GM23338 (cell line): ENCODE data around the gene ARMC9.

Experiments
- CREB1 ChIP-seq: fragments of 250-450 bp; sonication (Bioruptor Pico); IDR thresholded peaks from 2 replicates; pipeline ENCODE4 v1.5.0; 2020; ENCODE audit warnings: low read depth, mild to moderate bottlenecking, moderate library complexity
- CTCF ChIP-seq, 2 experiments: fragments of 200-600 bp in 1 of 2; sonication (generic) in 1 of 2; conservative IDR thresholded peaks; 2 replicates each; pipeline versions ENCODE4 v1.5.1 to v1.6.1; 2016 to 2017; ENCODE audit warnings: antibody characterized with exemption in 2 of 2, low read depth in 2 of 2, mild to moderate bottlenecking in 2 of 2, moderate library complexity in 1 of 2
- EZH2 ChIP-seq: fragments of 200-600 bp; sonication (generic); IDR thresholded peaks from one replicate; pipeline ENCODE4 v1.8.0; 2017; ENCODE audit warnings: antibody characterized with exemption, mild to moderate bottlenecking, low read depth; ENCODE audit not compliant: unreplicated experiment
- EZH2phosphoT487 ChIP-seq: fragments of 200-600 bp; sonication (generic); IDR thresholded peaks from one replicate; pipeline ENCODE4 v1.8.1; 2018; ENCODE audit warnings: antibody characterized with exemption; ENCODE audit not compliant: unreplicated experiment
- JUNB ChIP-seq: IDR thresholded peaks from one replicate; pipeline ENCODE4 v1.6.1; 2016; ENCODE audit warnings: antibody characterized with exemption; ENCODE audit not compliant: unreplicated experiment
- NANOG ChIP-seq: IDR thresholded peaks from 2 replicates; pipeline ENCODE4 v1.6.1; 2016; ENCODE audit warnings: antibody characterized with exemption, borderline replicate concordance
- POLR2AphosphoS5 ChIP-seq: IDR thresholded peaks from 2 replicates; pipeline ENCODE4 v1.6.1; 2016; ENCODE audit warnings: antibody characterized with exemption, low read depth
- REST ChIP-seq: IDR thresholded peaks from one replicate; pipeline ENCODE4 v1.6.1; 2018; ENCODE audit warnings: antibody characterized with exemption; ENCODE audit not compliant: unreplicated experiment

GRCh38 chr2:231395188-231396057 lies 197.0 kb downstream of the ARMC9 start, which contains the start of gene B3GNT7:
- 0 out of 4 replicates have a peak, but pooled peaks of 1 of the 2 experiments have one; percentile 3 for TF ChIP-seq CTCF (conservative IDR thresholded peaks at IDR 0.05; ENCODE audit: low read depth in 2 of 2)
- TF ChIP-seq EZH2phosphoT487: no peak
- no peak for TF ChIP-seq POLR2AphosphoS5
- no peak for TF ChIP-seq EZH2
- no peak for TF ChIP-seq REST
- no peak for TF ChIP-seq JUNB
- TF ChIP-seq CREB1: no peak
- no peak for TF ChIP-seq NANOG
